Astrocyte (in vitro differentiated cells and primary cell): ENCODE results near the gene KSR2. TPM values are rescaled to one million over a fixed set of nuclear protein-coding genes. Genes with fewer than 3 reads are reported as not detected.

ENCODE experiments used
- DNase-seq: peaks from one replicate; pipeline ENCODE4 v3.0.0-alpha.2; 2010; ENCODE audit warnings: low read depth
- FAIRE-seq: peaks from 2 replicates; lab custom pipeline; 2011; peaks lifted over from hg19 to GRCh38; lab: Jason Lieb, UNC
- H2AFZ ChIP-seq: 2 replicates; pipeline ENCODE4 v1.6.0; 2012; ENCODE audit warnings: low read depth, low read length, inconsistent platforms
- H3K27ac ChIP-seq: 2 replicates; pipeline ENCODE4 v1.5.1; 2011; ENCODE audit warnings: low read depth, low read length, inconsistent platforms
- H3K27me3 ChIP-seq: 2 replicates; pipeline ENCODE4 v1.6.0; 2011; ENCODE audit warnings: low read length, inconsistent platforms; ENCODE audit not compliant: insufficient read depth
- H3K36me3 ChIP-seq: 2 replicates; pipeline ENCODE4 v1.5.1; 2011; ENCODE audit warnings: low read length, inconsistent platforms; ENCODE audit not compliant: insufficient read depth
- H3K4me1 ChIP-seq: 2 replicates; pipeline ENCODE4 v1.5.1; 2011; ENCODE audit warnings: low read length, inconsistent platforms; ENCODE audit not compliant: insufficient read depth
- H3K4me2 ChIP-seq: 2 replicates; pipeline ENCODE4 v1.6.0; 2012; ENCODE audit warnings: low read length, inconsistent platforms
- H3K4me3 ChIP-seq: 2 replicates; pipeline ENCODE4 v1.5.1; 2011; ENCODE audit warnings: low read depth, mild to moderate bottlenecking, low read length, inconsistent platforms; ENCODE audit not compliant: insufficient read depth
- H3K79me2 ChIP-seq: 2 replicates; pipeline ENCODE4 v1.6.0; 2012; ENCODE audit warnings: mild to moderate bottlenecking, low read length, inconsistent platforms; ENCODE audit not compliant: insufficient read depth
- H3K9ac ChIP-seq: 2 replicates; pipeline ENCODE4 v1.6.0; 2012; ENCODE audit warnings: mild to moderate bottlenecking, low read length, inconsistent platforms
- H3K9me3 ChIP-seq: 2 replicates; pipeline ENCODE4 v1.5.1; 2012; ENCODE audit warnings: low read depth, mild to moderate bottlenecking, low read length, inconsistent platforms; ENCODE audit not compliant: insufficient read depth
- H4K20me1 ChIP-seq: 2 replicates; pipeline ENCODE4 v1.6.0; 2012; ENCODE audit warnings: low read length, inconsistent platforms; ENCODE audit not compliant: insufficient read depth
- H3K27ac Mint-ChIP-seq: one replicate; pipeline ENCODE4 v1.8.0; 2021; ENCODE audit warnings: mild to moderate bottlenecking, mixed read lengths; ENCODE audit not compliant: unreplicated experiment
- H3K27me3 Mint-ChIP-seq: one replicate; pipeline ENCODE4 v1.8.0; 2021; ENCODE audit warnings: low read depth, mixed read lengths; ENCODE audit not compliant: unreplicated experiment
- H3K36me3 Mint-ChIP-seq: one replicate; pipeline ENCODE4 v1.8.0; 2021; ENCODE audit warnings: low read depth, mixed read lengths; ENCODE audit not compliant: unreplicated experiment
- H3K4me1 Mint-ChIP-seq: one replicate; pipeline ENCODE4 v1.8.0; 2021; ENCODE audit warnings: low read depth, mixed read lengths; ENCODE audit not compliant: unreplicated experiment
- H3K4me3 Mint-ChIP-seq: one replicate; pipeline ENCODE4 v1.8.0; 2021; ENCODE audit warnings: mild to moderate bottlenecking, moderate library complexity, mixed read lengths; ENCODE audit not compliant: unreplicated experiment
- H3K9me3 Mint-ChIP-seq: one replicate; pipeline ENCODE4 v1.8.0; 2021; ENCODE audit warnings: mild to moderate bottlenecking, mixed read lengths; ENCODE audit not compliant: unreplicated experiment
- CTCF ChIP-seq: IDR thresholded peaks from 2 replicates; pipeline ENCODE4 v1.5.1; 2011; ENCODE audit warnings: low read depth, mild to moderate bottlenecking, inconsistent platforms, low read length, moderate library complexity; ENCODE audit not compliant: insufficient read depth
- EZH2 ChIP-seq: IDR thresholded peaks from 2 replicates; pipeline ENCODE4 v1.6.1; 2012; ENCODE audit warnings: mild to moderate bottlenecking, low read length, inconsistent platforms; ENCODE audit not compliant: insufficient read depth
- total RNA-seq: library from RNA; stranded (reverse); gene quantifications from 2 replicates; pipeline ENCODE4 v1.2.1, GENCODE V29; 2021

The KSR2 gene
- total RNA-seq, 1 donor from 2014 or later, result 0.98 TPM

- H3K4me1 ChIP-seq, result peaks cover 34% of the 10 kb centered on the region
- peak overlapping the region; percentile 98 for H3K27ac Mint-ChIP-seq
- H4K20me1 ChIP-seq, result no peaks in the 10 kb centered on the region
- no peaks in the 10 kb centered on the region for H3K9me3 Mint-ChIP-seq
- FAIRE-seq (peak; percentile 84), DNase-seq (peak; percentile 87)
- H3K36me3 ChIP-seq, result no peaks in the 10 kb centered on the region
- peak overlapping the region; percentile 45 for H2AFZ ChIP-seq
- peak overlapping the region; percentile 30 for H3K4me3 ChIP-seq
- H3K9me3 ChIP-seq, result no peaks in the 10 kb centered on the region
- peaks cover 39% of the 10 kb centered on the region for H3K4me1 Mint-ChIP-seq
- H3K36me3 Mint-ChIP-seq, result no peaks in the 10 kb centered on the region
- no peak overlapping the region for H3K4me3 Mint-ChIP-seq
- H3K27ac ChIP-seq, result peak overlapping the region; percentile 61
- H3K79me2 ChIP-seq, result no peaks in the 10 kb centered on the region
- peak overlapping the region; percentile 53 for H3K9ac ChIP-seq
- H3K27me3 ChIP-seq, result no peaks in the 10 kb centered on the region
- no peaks in the 10 kb centered on the region for H3K27me3 Mint-ChIP-seq
- no peak for TF ChIP-seq EZH2
- no peak for TF ChIP-seq CTCF
- peak overlapping the region; percentile 78 for H3K4me2 ChIP-seq
Measured at GRCh38 chr12:117686911-117687377, 281.8 kb downstream of the KSR2 start.

GRCh38 chr12:117686210-117686609 lies 282.6 kb downstream of the KSR2 start:
- no peak overlapping the region for H3K4me3 ChIP-seq
- no peaks in the 10 kb centered on the region for H4K20me1 ChIP-seq
- H3K9me3 ChIP-seq, result no peaks in the 10 kb centered on the region
- Mint-ChIP-seq H3K36me3 (no peaks in the 10 kb centered on the region), H3K27ac (peak overlapping the region; percentile 98), H3K4me3 (peak overlapping the region; percentile 48), H3K4me1 (peaks cover 41% of the 10 kb centered on the region), H3K27me3 (no peaks in the 10 kb centered on the region), H3K9me3 (no peaks in the 10 kb centered on the region)
- H3K27ac ChIP-seq, result peak overlapping the region; percentile 61
- DNase-seq, result no peak
- no peaks in the 10 kb centered on the region for H3K36me3 ChIP-seq
- no peaks in the 10 kb centered on the region for H3K79me2 ChIP-seq
- H3K9ac ChIP-seq, result peak overlapping the region; percentile 53
- TF ChIP-seq CTCF (no peak), EZH2 (no peak)
- FAIRE-seq, result no peak
- peaks cover 34% of the 10 kb centered on the region for H3K4me1 ChIP-seq
- no peaks in the 10 kb centered on the region for H3K27me3 ChIP-seq
- peak overlapping the region; percentile 78 for H3K4me2 ChIP-seq
- no peak overlapping the region for H2AFZ ChIP-seq

- peak; percentile 85 for DNase-seq
- no peaks in the 10 kb centered on the region for H3K9me3 Mint-ChIP-seq
- H3K27me3 Mint-ChIP-seq, result no peaks in the 10 kb centered on the region
- peak overlapping the region; percentile 99 for H3K27ac Mint-ChIP-seq
- no peaks in the 10 kb centered on the region for H3K79me2 ChIP-seq
- no peak overlapping the region for H3K4me3 ChIP-seq
- H3K27me3 ChIP-seq, result no peaks in the 10 kb centered on the region
- TF ChIP-seq EZH2, result no peak
- H3K27ac ChIP-seq, result peak overlapping the region; percentile 85
- H3K4me1 Mint-ChIP-seq, result peaks cover 49% of the 10 kb centered on the region
- no peaks in the 10 kb centered on the region for H4K20me1 ChIP-seq
- H3K4me2 ChIP-seq, result peak overlapping the region; percentile 75
- peak overlapping the region; percentile 70 for H3K9ac ChIP-seq
- FAIRE-seq, result peak; percentile 55
- H3K4me1 ChIP-seq, result peaks cover 38% of the 10 kb centered on the region
- H2AFZ ChIP-seq, result peak overlapping the region; percentile 65
- peak overlapping the region; percentile 6 for H3K4me3 Mint-ChIP-seq
- H3K9me3 ChIP-seq, result no peaks in the 10 kb centered on the region
- no peaks in the 10 kb centered on the region for H3K36me3 Mint-ChIP-seq
- no peaks in the 10 kb centered on the region for H3K36me3 ChIP-seq
Measured at GRCh38 chr12:117685110-117685926, 283.5 kb downstream of the KSR2 start.
